ENCODE data around the gene KCNG4.
"Not testable (repeated sequence)": the region's sequence is repeated elsewhere in the genome, so short reads cannot be mapped to it uniquely, and the experiment has no call there.

KCNG4 gene

DNA sequence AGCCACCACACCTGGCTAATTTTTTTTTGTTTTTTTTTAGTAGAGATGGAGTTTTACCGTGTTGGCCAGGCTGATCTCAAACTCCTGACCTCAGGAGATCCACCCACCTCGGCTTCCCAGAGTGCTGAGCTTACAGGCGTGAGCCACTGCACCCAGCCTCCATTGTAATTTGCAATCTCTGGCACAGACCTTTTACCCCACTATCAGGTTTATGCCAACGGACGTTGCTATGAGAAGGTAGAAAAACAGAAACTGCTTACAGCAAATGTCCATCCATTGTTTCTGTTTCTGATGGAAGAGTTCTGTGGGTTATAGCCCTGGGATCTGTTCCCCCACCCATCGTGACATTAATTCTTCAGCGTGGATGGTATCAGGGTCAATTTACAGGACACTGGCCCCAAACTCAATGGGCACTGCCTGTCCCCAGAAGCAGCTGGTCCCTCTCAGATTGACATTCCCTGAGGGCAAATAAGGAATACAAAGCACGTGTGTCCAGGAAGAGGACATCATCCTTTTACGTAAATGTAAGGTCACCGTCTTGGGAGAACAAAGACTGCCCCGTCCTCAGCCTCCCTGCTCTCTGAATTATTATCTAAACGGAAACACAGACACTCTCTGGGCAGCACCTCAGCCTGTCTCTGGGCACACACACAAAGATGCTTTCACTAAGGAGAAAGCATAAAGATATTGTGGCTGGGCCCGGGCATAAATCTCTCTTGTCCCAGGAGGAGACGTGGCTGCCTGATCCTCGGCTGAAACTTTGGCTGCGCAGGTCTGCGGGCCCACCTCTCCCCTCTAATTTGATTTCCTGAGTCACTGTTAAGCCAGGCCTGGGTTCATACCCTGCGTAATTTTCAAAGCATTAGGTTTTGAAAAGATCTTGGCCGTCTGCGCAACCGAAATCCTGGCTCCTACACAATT, 5.2 kb downstream of the KCNG4 start:
- DNase-seq, result no peak

DNA sequence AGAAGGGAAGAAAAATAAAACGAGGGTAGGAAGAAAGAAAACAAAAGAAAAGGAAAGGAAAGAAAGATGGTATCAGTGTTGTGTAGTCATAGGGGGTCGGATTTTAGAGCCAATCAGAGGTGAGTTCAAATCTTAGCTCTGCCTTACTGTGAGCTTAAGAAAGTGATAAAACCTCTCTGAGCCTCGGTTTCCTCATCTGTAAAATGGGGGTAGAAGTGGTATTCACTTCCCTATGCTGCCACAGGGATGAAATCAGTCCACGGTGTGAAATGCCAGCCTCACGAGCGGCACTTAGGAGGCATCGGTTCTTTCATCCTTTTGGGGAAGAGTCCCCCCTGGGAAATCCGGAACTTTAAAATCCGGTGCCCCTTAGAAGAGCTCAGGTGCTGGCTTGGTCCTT, 6.1 kb downstream of the KCNG4 start:
- no peak for DNase-seq

DNA sequence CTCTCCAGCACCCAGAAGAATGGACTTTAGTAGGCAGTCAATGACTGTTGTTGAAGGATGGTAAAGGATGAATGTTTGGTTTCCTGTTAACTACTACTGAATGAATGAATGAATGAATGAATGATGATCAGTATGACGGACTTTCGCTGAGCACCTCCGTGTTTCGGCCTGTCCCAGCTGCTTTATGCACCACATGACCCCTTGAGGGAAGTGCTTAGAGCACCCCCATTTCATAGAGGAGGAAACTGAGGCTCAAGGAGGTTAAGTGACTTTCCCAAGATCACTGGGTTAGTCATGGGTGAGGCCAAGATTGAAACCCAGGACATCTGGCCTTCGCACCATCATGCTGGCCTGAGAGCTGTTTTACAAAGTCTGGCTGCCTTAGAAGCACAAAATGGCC, 6.8 kb downstream of the KCNG4 start:
- DNase-seq, result no peak

DNA sequence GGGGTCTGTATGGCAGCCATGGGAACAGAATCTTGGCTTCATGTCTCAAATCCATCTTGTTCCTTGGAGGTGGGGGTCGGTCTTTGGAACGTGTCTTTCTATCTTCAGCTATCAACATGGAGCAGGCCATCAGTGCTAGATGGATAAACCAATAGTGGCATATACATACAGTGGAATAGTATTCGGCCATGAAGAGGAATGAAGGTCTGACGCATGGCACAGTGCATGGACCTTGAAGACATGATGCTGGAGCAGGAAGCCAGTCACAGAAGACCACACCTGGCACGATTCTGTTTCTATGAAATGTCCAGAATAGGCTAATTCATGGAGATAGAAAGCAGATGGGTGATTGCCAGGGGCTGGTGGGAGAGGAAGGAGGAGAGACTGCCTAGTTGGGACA, 7.8 kb downstream of the KCNG4 start:
- no peak for DNase-seq

DNA sequence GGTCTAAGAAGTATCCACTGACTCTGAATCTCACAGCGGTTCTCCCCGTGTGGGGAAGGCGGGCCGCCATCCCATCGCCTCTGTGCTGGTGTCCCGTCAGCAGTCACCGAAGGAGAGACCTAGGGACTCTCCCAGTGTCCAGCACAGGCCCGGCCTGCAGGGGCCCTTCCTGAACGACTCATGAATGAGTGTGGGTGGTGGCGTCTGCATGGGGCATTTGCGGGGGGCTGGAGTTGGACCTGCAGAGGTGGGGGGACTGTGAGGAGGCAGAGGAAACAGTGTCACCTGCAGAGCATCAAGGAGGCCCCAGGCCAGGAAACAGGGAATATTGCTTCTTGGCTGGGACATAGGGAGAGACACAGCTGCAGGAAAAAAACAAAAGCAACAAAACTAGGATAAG, 10.3 kb downstream of the KCNG4 start:
- DNase-seq, result no peak

DNA sequence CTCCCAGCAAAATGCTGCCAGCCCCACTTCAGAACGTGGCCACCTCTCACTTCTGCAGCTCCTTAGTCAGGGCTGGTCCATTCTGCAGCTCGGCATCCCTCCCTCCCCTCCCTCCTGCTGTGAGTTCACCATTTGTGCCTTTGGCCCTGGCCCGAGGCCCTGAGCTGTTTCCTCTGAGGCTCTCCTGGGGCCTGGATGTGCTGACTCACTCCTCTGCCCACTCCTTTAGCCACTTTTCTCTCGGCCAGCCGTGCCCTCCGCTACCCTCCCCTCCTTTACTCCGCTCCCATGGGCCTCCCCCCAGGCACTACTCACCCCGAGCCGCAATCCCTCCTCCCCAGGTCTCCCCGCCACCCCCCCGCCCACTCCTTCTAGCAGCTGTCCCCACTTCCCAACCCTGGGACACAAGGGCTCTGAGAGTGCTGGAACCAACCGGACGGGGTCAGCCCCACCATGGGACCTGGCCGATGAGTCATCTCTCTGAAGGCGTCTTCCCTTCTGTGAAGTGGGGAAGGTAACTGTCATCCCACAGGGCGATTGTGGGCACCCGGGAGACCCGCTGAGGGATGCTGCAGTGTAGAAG, 11.5 kb downstream of the KCNG4 start:
- no peak for DNase-seq

DNA sequence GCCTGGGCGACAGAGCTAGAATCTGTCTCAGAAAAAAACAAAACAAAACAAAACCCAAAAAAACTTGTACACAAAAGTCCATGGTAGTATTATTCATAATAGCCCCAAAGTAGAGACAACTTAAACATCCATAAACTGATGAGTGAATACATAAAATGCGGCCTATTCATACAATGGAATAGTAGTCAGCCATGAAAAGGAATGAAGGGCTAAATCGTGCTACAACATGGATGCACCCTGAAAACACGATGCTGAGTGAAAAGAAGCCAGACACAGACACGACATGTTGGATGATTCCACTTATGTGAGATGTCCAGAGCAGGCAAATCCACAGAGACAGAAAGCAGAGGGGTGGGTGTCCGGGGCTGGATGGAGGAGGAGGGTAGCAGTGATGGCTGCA, 12.3 kb downstream of the KCNG4 start:
- no peak for DNase-seq

DNA sequence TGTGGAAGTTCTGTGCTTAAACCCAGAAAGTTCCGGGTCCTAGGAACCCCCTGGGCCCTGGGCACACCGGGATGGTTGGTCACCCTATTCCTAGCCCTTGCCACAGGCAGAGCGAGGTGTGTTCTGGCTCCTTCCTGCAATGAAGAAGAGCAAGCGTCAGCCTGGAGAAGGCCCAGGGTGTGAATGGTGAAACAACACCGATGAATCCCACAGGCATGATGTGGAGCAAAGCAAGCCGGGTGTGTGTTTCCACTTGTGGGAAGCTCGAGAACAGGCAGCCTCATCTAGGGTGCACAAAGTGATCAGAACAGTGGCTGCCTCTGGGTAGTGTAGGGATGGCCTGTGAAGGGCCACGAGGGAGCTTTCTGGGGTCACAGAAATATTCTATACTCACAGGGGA, 13.8 kb downstream of the KCNG4 start:
- no peak for DNase-seq

DNA sequence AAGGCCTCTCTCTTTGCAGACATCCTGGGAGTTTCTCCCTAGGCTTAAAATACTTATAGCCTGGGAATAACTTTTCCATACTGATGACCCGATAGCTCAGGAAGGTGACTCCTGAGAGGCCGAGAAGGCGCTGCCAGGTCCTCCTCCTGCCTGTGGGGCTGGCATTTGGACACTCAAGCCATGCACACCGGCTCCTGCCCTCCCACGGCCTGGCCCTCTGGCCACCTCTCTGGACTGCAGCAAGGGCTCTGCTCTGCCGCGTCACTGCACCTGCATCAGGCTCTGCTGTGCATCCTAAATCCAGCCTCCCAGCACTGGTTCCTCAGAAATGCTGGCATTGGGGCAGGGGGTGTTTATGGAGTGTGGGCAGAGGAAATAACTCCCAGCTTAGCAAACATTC, 14.2 kb downstream of the KCNG4 start:
- no peak for DNase-seq

DNA sequence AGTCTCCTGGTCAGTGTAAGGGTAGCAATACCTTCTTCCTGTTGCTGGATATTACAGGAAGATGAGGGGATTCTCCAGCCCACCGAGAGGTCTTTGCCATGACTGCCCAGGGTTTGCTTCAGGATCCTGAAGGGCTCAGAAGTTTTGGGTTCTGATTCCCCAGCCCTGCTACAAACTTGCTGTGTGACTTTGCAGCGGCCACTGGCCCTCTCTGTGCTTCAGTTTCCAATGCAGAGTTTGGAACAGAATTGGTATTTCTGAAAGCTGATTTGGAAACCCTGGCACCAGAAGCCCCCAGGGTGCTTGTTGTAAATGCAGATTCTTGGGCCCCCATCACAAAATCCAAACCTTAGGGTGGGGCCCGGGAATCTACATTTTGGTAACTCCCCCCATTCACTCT, 14.7 kb downstream of the KCNG4 start:
- no peak for DNase-seq

DNA sequence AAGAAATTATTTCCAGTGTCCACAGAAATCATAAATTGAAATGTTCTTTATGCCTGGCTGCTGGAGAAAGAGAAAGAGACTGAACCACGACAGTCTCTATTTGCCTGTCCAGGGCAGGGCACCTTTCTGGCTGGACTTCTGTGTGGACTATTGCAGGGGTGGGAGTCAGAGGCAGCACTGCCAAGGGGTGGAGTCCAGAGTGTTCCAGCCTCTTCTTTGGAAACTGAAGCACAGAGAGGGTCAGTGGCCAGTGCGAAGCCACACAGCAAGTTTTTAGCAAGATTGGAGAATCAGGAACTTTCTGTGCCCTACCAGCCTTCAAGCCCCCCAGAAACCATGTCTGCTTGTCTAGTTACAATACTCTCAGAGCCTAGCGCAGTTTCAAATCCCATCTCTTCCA, 15.3 kb downstream of the KCNG4 start:
- no peak for DNase-seq

DNA sequence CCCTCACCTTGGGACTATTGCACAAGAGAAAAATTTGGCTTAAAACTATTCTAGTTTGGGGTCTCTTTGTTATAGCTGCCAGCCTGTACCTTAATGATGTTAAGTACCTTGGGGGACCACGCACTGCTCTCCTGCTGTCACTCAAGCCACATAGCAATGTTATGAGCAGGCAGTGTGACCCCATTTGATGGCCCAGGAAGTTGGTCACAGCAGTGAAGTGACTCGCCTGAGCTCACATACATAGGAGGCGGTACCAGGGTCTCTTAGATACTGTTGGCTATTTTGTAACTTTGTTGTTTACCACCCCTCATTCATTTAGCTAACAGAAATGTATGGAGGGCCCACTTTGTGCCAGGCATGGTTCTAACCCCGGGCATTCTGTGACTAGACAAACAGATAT, 16.4 kb downstream of the KCNG4 start:
- DNase-seq, result no peak

DNA sequence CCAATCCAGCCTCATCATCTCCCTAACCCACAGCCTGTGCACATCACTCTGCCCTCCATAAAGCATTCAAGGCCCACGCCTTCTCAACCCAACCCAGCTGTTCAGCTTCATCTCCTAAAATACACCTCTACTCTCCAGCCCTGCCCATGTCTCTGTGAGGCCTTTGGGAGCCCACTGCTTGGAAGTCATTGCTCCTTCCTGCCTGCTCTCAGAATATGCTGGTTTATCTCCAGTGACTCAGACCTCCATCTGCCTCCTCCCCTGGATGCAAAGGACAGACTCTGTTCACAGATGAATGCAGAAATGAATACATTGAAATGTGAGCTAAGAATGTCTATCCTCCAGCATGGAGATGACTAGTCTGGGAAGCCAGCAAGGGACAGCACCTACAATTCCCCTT, 19.0 kb downstream of the KCNG4 start:
- no peak for DNase-seq

DNA sequence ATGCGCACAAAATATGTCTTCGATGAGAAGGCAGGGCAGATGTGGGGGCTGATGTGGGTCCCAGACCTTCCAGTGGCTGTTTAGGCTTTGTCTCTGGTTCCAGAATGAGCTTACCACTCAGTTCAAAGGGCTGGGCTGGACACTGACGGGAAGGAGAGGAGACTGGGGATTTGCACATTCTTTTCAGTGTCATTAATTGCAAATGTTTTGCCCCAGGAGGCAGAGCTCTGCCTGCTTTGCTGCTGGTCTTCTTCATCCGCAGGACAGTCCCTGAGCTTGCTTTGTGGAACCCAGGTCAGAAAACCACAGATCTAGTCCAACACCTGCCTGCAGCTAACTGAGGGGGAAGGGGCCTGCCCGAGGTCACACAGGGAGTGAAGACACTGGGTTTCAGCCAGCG, 20.9 kb downstream of the KCNG4 start:
- no peak for DNase-seq

DNA sequence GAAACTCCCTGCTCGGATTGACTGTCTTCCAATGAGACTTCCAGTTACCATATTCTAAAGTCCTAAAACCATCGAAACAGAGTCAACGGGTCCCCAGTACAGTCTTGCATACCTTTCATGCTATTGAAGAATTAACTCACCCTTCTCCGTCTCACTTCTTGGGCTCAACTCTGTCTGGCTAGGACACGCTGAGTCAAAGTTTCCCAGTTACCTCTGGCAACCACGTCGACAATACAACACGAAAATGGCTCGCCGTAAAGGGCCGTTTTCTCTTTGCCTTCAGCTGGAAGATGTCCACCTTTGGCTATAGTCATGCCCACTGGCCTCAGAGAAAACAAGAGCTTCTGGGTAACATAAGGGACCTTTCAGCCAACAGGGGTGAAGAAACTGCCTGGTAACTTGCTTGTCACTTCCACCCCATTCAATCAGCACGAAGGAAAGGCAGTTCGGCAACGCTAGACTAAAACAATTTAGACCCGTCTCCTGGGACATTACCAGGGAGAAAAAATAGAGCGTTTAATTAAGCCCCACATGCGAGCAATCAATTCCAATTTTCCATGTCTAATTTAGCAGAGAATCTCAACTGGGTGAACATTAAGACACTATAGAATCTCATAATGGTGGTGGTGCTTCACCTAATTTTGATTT, 21.5 kb downstream of the KCNG4 start:
- DNase-seq, result no peak

DNA sequence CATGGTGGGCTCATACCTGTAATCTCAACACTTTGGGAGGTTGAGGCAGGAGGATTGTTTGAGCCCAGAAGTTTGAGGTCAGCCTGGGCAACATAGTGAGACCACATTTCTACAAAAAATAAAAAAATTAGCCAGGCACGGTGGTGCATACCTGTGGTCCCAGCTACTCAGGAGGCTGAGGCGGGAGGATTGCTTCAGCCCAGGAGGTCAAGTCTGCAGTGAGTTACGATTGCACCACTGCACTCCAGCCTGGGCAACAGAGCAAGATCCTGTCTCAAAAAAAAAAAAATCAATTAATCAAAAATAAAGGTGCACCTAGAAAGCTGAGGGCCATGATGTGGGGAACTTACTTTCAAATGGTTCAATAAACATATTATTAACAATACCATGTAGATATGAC, 23.7 kb downstream of the KCNG4 start:
- DNase-seq, result not testable (repeated sequence)

DNA sequence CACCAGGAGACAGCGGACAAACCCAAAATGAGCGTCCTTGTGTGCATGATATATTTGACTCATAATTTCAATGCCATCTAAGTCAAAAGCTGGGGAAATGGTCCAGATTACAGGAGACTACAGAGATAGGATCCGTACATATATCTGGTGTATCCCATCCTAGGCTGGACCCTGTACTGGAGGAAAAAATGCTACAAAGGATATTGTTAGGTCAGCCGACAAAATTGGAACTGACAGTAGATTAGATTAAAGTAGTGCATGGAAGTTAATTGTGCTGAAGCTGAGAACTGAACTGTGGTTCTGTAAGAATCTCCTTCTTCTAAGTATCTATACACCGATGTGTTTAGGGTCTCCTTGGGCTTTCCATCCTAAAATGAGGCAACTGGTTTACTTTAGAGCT, 24.3 kb downstream of the KCNG4 start:
- no peak for DNase-seq

DNA sequence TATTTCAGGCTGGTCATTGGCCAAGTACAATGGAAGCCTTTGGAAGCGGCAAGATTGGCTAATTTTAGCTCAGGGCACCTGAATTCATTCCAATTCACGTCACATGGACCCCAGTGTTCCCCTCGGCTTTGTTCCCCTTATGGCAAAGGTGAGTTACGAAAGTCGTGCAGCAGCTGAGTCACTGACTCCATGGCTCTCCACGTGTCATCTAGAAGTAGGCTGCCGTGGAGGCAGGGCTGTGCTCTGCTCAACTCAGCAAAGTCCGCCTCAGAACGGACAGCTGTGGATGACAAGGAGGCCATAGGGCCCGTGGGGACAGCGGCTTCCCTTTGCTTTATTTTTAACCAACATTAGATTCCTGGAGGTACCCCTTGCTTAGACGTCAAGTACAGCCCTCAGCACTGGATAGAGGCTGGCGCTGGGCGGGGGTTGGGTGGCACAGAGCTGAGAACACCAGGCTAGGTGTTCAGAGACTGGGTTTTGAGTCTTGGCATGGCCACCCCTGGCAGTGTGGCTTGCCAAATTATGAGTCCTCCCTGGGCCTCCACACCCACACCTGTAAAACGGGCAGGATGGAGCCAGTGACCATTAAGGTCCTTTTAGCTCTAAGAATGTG, 25.3 kb downstream of the KCNG4 start:
- no peak for DNase-seq

DNA sequence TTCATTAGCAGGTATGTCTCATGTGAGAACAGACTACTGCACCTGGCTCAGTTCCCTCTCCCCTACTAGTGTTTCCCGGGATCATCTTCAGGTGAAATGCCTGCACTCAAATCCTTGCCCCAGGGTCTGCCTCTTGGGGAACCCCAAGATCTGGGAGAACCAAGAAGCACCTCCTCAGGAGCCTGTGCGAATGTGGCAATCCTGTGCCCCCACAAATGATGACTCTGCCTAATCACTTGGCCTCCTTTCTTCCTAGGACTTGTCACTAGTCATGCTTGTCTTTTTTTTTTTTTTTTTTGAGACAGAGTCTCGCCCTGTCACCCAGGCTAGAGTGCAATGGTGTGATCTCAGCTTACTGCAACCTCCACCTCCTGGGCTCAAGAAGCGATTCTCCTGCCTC, 27.2 kb downstream of the KCNG4 start:
- DNase-seq, result no peak

DNA sequence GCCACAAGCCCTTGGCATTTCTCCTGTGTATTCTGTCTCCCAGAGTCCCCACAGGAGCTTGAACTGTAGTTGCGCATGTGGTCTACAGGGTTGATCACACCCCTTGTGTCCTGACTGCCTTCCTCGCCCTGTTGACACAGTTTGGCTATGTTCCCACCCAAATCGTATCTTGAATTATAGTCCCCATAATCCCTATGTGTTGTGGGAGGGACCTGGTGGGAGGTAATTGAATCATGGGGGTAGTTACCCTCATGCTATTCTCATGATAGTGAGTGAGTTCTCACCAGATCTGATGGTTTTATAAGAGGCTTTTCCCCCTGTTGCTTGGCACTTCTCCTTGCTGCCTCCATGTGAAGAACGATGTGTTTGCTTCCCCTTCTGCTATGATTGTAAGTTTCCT, 27.7 kb downstream of the KCNG4 start:
- no peak for DNase-seq

DNA sequence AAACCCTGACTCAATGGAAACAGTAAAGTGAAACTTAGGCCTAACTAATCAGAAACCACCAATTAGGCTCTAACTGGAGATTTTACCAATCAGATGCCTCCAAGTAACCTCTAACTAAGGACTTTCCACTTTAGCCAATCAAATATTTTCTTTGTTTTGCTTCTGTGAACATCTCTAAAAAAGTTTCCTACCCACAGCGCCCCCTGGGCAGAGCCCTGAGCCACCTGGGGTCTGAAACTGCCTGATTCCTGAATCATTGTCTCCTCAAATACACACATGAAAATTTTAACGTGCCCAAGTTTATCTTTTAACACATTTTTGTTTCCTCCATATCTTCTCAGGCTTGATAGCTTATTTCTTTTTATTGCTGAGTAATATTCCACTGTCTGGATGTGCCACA, 29.8 kb downstream of the KCNG4 start:
- DNase-seq, result no peak

DNA sequence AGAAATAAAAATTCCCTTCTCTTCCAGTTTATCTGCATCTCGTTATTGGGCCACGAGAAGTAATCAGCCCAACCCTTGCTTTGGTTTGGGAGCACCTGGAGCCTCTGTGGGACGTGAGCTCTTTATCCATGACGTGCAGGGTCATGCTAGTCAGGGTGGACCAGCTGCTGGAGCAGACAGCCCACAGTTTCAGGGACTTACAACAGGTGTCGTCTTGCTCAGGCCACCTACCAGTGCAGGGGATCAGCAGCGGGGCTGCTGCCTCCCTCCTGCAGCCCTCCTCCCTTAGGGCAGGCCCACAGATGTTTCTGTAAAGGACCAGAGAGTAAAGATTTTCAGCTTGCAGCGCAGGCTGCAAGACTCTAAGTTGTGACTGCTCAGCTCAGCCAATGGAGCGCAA, 31.9 kb downstream of the KCNG4 start:
- no peak for DNase-seq

DNA sequence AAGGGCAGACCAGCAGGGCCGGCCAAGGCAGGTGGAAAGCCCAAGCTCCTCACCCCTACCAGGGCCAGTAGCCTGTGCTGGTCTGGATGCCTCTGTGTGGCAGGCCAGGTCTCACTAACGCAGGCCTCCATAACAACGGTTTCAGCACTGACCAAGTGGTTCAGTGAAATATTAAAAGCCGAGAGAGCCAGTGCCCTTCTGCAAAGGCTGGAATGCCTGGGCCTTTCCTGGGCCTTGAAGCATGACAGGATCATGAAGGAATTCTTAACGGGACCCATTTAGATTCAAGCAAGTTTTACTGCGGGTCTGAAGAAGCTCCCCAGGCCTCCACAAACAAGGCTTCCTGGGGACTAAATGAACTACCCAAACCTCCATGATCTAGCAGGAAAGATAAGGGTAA, 32.6 kb downstream of the KCNG4 start:
- DNase-seq, result no peak
